Psoas muscle (tissue), 8 donors: ENCODE data around the gene ATG7. TPM values are rescaled to one million over a fixed set of nuclear protein-coding genes. Genes with fewer than 3 reads are reported as not detected.

Experiments used
- ATAC-seq, 4 donors: fragments of 200-7000 bp; cut with Tn5 transposase; one replicate each; pipeline ENCODE4 v1.9.1; 2020; ENCODE audit warnings: moderate library complexity in 3 of 4, mild to moderate bottlenecking in 2 of 4
- DNase-seq, 2 donors: peaks; one replicate each; pipeline ENCODE4 v3.0.0-alpha.2; 2020
- H3K27ac ChIP-seq: fragments of 200-600 bp; one replicate; pipeline ENCODE4 v1.8.0; 2022
- H3K27me3 ChIP-seq, 3 donors: fragments of 200-600 bp in 1 of 3; one replicate each; pipeline versions ENCODE4 v1.6.1 to v1.8.0; 2013 to 2022; ENCODE audit warnings: low read length in 2 of 3, mild to moderate bottlenecking in 2 of 3, moderate library complexity in 1 of 3; ENCODE audit not compliant: insufficient read depth in 3 of 3
- H3K36me3 ChIP-seq, 2 donors: fragments of 200-600 bp in 1 of 2; one replicate each; pipeline versions ENCODE4 v1.6.1 to v1.8.0; 2013 to 2022; ENCODE audit warnings: low read depth in 1 of 2, mild to moderate bottlenecking in 1 of 2, moderate library complexity in 1 of 2; ENCODE audit not compliant: insufficient read depth in 1 of 2
- H3K4me1 ChIP-seq: fragments of 200-600 bp; one replicate; pipeline ENCODE4 v1.8.0; 2022
- H3K4me3 ChIP-seq: fragments of 200-600 bp; one replicate; pipeline ENCODE4 v1.8.0; 2022; ENCODE audit warnings: mild to moderate bottlenecking
- H3K9me3 ChIP-seq: fragments of 200-600 bp; one replicate; pipeline ENCODE4 v1.8.0; 2022
- CTCF ChIP-seq: fragments of 200-600 bp; IDR thresholded peaks from one replicate; pipeline ENCODE4 v1.8.0; 2022; ENCODE audit warnings: antibody characterized with exemption
- WGBS, 3 donors: extraction: QIAGEN DNeasy Blood & Tissue Kit; methylation state at CpG; one replicate each; pipeline versions ENCODE4 v1.1.6 to v1.1.7; 2013; 5-methylcytosine and 5-hydroxymethylcytosine counted together
- intact Hi-C, 2 donors: fragments of 100-400 bp; cut with DNase I; formaldehyde crosslinking; loops; one replicate each; pipeline versions ENCODE4 v1.11.0 to v1.14.2; 2022
- polyA plus RNA-seq, 3 donors: library from polyadenylated mRNA; stranded (reverse); fragments of 200-250 nt; gene quantifications; one replicate each; pipeline ENCODE4 v1.2.3, GENCODE V29; 2013
- total RNA-seq, 4 donors: library from RNA; stranded (reverse); fragmentation: NEBNext Ultra II Directional in 2 of 4; extraction: Animal tissue kit (Norgen Biotek cat#: 25700) in 2 of 4; gene quantifications; one replicate each; pipeline versions ENCODE4 v1.2.1 to v1.2.4, GENCODE V29; 2021 to 2023
- donor health status: healthy with polysubstance abuse.
- donor health status: DM: no; HTN: no; CAD: no; lungs with moderate emphysema.
- donor health status: Bipolar disorder and iron deficiency.
- donor health status: healthy.
- donor health status: DM: yes; HTN: yes; CAD: no.
- donor health status: DM: no; HTN: no; CAD: no.
- donor health status: DM: no; HTN: no; CAD: no.
- donor health status: DM: yes; HTN: yes; CAD: no.

ATG7 gene
- total and polyA plus RNA-seq, 7 donors: 5.9 to 15.0 (median 13.5) TPM

GRCh38 chr3:11463591-11463990 lies 191.4 kb downstream of the ATG7 start:
- no peak for TF ChIP-seq CTCF
- peak overlapping the region; percentile 94 for H3K27ac ChIP-seq
- no peak overlapping the region for H3K4me3 ChIP-seq
- H3K27me3 ChIP-seq: no peaks in the 10 kb centered on the region
- H3K4me1 ChIP-seq: peaks cover 40% of the 10 kb centered on the region
- ATAC-seq (no peak), DNase-seq (no peak)
- no peaks in the 10 kb centered on the region for H3K9me3 ChIP-seq
- H3K36me3 ChIP-seq: no peaks in the 10 kb centered on the region
- 43 to 76% (median 74%) methylated on average over 2 of the region's 2 CpGs for WGBS, 3 donors
- intact Hi-C loops: no loop called here

GRCh38 chr3:11464356-11464755 lies 192.2 kb downstream of the ATG7 start:
- peak overlapping the region; percentile 94 for H3K27ac ChIP-seq
- no peak for DNase-seq
- H3K4me1 ChIP-seq: peaks cover 40% of the 10 kb centered on the region
- 43 to 62% (median 50%) methylated on average over 6 of the region's 6 CpGs for WGBS, 3 donors
- H3K9me3 ChIP-seq: no peaks in the 10 kb centered on the region
- H3K27me3 ChIP-seq: no peaks in the 10 kb centered on the region
- H3K4me3 ChIP-seq: no peak overlapping the region
- TF ChIP-seq CTCF: no peak
- intact Hi-C loops: no loop called here
- no peak for ATAC-seq
- H3K36me3 ChIP-seq: no peaks in the 10 kb centered on the region

GRCh38 chr3:11465744-11466616 lies 193.8 kb downstream of the ATG7 start:
- Histone ChIP-seq H3K9me3 (no peaks in the 10 kb centered on the region), H3K4me1 (peaks cover 40% of the 10 kb centered on the region), H3K4me3 (peak overlapping the region; percentile 6), H3K27ac (peak overlapping the region; percentile 94), H3K36me3 (no peaks in the 10 kb centered on the region), H3K27me3 (no peaks in the 10 kb centered on the region)
- no peak for DNase-seq
- TF ChIP-seq CTCF: no peak
- intact Hi-C loops: loop anchor here (5.0 kb wide), 2 partner anchors 84 to 176 kb away; partner anchors contain the start of gene VGLL4 (in 2 of the 2)
- peak; percentile 46 to 69 (median 66) for ATAC-seq
- WGBS, 3 donors: 19 to 28% (median 26%) methylated on average over 9 of the region's 9 CpGs

- H3K4me1 ChIP-seq: peaks cover 40% of the 10 kb centered on the region
- DNase-seq (no peak), ATAC-seq (peak; percentile 88 to 95 (median 91))
- intact Hi-C loops: loop anchor here (5.0 kb wide), 2 partner anchors 86 to 174 kb away; partner anchors contain the start of gene VGLL4 (in 2 of the 2)
- H3K27me3 ChIP-seq: no peaks in the 10 kb centered on the region
- no peaks in the 10 kb centered on the region for H3K36me3 ChIP-seq
- no peak for TF ChIP-seq CTCF
- no peaks in the 10 kb centered on the region for H3K9me3 ChIP-seq
- 29 to 33% (median 31%) methylated on average over 4 of the region's 4 CpGs for WGBS, 3 donors
- H3K4me3 ChIP-seq: no peak overlapping the region
- peak overlapping the region; percentile 94 for H3K27ac ChIP-seq
Observed at GRCh38 chr3:11467875-11468274, 195.7 kb downstream of the ATG7 start.
